ENCODE results near the gene ANGPTL2.

DNA sequence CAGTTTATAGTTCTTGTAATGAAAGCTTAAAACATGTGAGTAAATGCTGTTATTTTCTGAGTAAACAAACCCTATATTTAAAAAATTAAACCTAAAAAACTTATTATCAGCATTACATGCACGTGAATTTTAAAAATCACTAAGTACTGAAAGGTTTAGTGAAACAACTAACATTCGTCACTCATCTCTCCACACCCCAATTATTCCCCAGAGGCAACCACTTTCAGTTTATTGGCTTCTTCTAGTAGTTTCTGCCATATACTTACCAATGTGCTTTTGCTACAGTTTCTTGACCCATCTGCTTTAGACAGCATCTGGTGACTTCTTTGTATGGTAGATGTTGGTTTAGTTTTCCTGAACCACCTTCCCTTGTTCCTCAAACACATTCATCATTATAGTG, 58.1 kb downstream of the ANGPTL2 start:
- TF ChIP-seq, protein P1, sequence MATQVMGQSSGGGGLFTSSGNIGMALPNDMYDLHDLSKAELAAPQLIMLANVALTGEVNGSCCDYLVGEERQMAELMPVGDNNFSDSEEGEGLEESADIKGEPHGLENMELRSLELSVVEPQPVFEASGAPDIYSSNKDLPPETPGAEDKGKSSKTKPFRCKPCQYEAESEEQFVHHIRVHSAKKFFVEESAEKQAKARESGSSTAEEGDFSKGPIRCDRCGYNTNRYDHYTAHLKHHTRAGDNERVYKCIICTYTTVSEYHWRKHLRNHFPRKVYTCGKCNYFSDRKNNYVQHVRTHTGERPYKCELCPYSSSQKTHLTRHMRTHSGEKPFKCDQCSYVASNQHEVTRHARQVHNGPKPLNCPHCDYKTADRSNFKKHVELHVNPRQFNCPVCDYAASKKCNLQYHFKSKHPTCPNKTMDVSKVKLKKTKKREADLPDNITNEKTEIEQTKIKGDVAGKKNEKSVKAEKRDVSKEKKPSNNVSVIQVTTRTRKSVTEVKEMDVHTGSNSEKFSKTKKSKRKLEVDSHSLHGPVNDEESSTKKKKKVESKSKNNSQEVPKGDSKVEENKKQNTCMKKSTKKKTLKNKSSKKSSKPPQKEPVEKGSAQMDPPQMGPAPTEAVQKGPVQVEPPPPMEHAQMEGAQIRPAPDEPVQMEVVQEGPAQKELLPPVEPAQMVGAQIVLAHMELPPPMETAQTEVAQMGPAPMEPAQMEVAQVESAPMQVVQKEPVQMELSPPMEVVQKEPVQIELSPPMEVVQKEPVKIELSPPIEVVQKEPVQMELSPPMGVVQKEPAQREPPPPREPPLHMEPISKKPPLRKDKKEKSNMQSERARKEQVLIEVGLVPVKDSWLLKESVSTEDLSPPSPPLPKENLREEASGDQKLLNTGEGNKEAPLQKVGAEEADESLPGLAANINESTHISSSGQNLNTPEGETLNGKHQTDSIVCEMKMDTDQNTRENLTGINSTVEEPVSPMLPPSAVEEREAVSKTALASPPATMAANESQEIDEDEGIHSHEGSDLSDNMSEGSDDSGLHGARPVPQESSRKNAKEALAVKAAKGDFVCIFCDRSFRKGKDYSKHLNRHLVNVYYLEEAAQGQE (IDR thresholded peaks at IDR 0.05; ENCODE audit: low read depth), result no peak
- TF ChIP-seq POLR2A (IDR thresholded peaks at IDR 0.05; ENCODE audit: borderline replicate concordance, extremely low read depth, insufficient read depth, insufficient read length) (no peak), ZFX (IDR thresholded peaks at IDR 0.05) (no peak), YY1 (IDR thresholded peaks at IDR 0.05; ENCODE audit: extremely low read depth, insufficient replicate concordance, low read depth, low read length) (no peak), POLR2AphosphoS5 (IDR thresholded peaks at IDR 0.05; ENCODE audit: low read depth, low read length) (no peak)

All from HCT116 (cell line).